ENCODE data around the gene RSPH6A. TPM values are rescaled to one million over a fixed set of nuclear protein-coding genes. Genes with fewer than 3 reads are reported as not detected.
A peak's percentile ranks its signal among the peaks of the same experiment; 100 is the strongest.

The RSPH6A gene
- total and polyA plus RNA-seq, 2 of the 13 experiments (the other 11 are each of a cell fraction or from before 2014, with no cell fraction given), result 0.07 TPM; not detected in 1

- Histone ChIP-seq H3K79me2 (ENCODE audit: insufficient read depth, low read length) (no peaks in the 10 kb centered on the region), H3K4me2 (ENCODE audit: low read depth, low read length) (no peak overlapping the region), H3K9me3 (ENCODE audit: low read length) (no peaks in the 10 kb centered on the region), H3K4me1 (ENCODE audit: insufficient read depth, low read length) (no peaks in the 10 kb centered on the region), H4K20me1 (ENCODE audit: insufficient read depth, low read length) (no peaks in the 10 kb centered on the region), H3K27me3 (ENCODE audit: control insufficient read depth in 1 of 2, insufficient read depth in 2 of 2, low read length in 2 of 2) (no peaks in the 10 kb centered on the region), H3K4me3 (replicated peaks in 1 of 3; ENCODE audit: insufficient read depth in 1 of 3, low read depth in 2 of 3, low read length in 3 of 3) (no peak overlapping the region), H3K27ac (ENCODE audit: extremely low read length, insufficient read depth, low read length) (no peak overlapping the region), H3K9ac (ENCODE audit: insufficient read depth, low read depth, low read length) (no peak overlapping the region), H3K36me3 (replicated peaks in 1 of 2; ENCODE audit: control insufficient read depth in 1 of 2, insufficient read depth in 2 of 2, low read length in 2 of 2) (peaks cover 23 to 72% of the 10 kb centered on the region in 2 experiments), H2AFZ (ENCODE audit: low read length) (no peak overlapping the region)
- no peak for TF ChIP-seq ZNF567 (CRISPR knock-in tag; IDR thresholded peaks at IDR 0.05; ENCODE audit: borderline replicate concordance)
- TF ChIP-seq, protein P1, sequence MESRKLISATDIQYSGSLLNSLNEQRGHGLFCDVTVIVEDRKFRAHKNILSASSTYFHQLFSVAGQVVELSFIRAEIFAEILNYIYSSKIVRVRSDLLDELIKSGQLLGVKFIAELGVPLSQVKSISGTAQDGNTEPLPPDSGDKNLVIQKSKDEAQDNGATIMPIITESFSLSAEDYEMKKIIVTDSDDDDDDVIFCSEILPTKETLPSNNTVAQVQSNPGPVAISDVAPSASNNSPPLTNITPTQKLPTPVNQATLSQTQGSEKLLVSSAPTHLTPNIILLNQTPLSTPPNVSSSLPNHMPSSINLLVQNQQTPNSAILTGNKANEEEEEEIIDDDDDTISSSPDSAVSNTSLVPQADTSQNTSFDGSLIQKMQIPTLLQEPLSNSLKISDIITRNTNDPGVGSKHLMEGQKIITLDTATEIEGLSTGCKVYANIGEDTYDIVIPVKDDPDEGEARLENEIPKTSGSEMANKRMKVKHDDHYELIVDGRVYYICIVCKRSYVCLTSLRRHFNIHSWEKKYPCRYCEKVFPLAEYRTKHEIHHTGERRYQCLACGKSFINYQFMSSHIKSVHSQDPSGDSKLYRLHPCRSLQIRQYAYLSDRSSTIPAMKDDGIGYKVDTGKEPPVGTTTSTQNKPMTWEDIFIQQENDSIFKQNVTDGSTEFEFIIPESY (CRISPR knock-in tag; IDR thresholded peaks at IDR 0.05), result peak; percentile 73
- no TSS peak for BruUV-seq (replicated peaks)
- in situ Hi-C loops (cut with HindIII; ENCODE audit: extremely low pct_ligation_motif_present, low pct_unique_long_range_greater_than_20kb) (no loop called here), intact Hi-C loops (cut with micrococcal nuclease; ENCODE audit: unreplicated experiment) (no loop called here)
- DNase-seq (ENCODE audit: low spot score), result no peak
- WGBS (ENCODE audit: low lambda C conversion rate), result 99% methylated on average over 10 of the region's 14 CpGs
- ChIA-PET POLR2A (no interaction called here), CTCF (ENCODE audit: low intra/inter-chr PET ratio, low total read pairs) (no interaction called here)
- no peak for ATAC-seq
- FAIRE-seq, result no peak
These were observed 27.1 kb upstream of the RSPH6A start for GRCh38 chr19:45842198-45842597.

GRCh38 chr19:45834970-45835369 is 19.9 kb upstream of the RSPH6A start:
- no peak for DNase-seq (ENCODE audit: low spot score)
- Histone ChIP-seq H3K4me3 (replicated peaks in 1 of 3; ENCODE audit: insufficient read depth in 1 of 3, low read depth in 2 of 3, low read length in 3 of 3) (no peak overlapping the region), H3K9ac (ENCODE audit: insufficient read depth, low read depth, low read length) (no peak overlapping the region), H3K4me2 (ENCODE audit: low read depth, low read length) (no peak overlapping the region), H3K4me1 (ENCODE audit: insufficient read depth, low read length) (no peaks in the 10 kb centered on the region), H3K79me2 (ENCODE audit: insufficient read depth, low read length) (no peaks in the 10 kb centered on the region), H3K27ac (ENCODE audit: extremely low read length, insufficient read depth, low read length) (no peak overlapping the region), H2AFZ (ENCODE audit: low read length) (no peak overlapping the region), H4K20me1 (ENCODE audit: insufficient read depth, low read length) (no peaks in the 10 kb centered on the region), H3K9me3 (ENCODE audit: low read length) (no peaks in the 10 kb centered on the region), H3K27me3 (ENCODE audit: control insufficient read depth in 1 of 2, insufficient read depth in 2 of 2, low read length in 2 of 2) (no peaks in the 10 kb centered on the region), H3K36me3 (replicated peaks in 1 of 2; ENCODE audit: control insufficient read depth in 1 of 2, insufficient read depth in 2 of 2, low read length in 2 of 2) (peaks cover 36 to 61% of the 10 kb centered on the region in 2 experiments)
- WGBS (ENCODE audit: low lambda C conversion rate), result 82% methylated on average over 2 of the region's 7 CpGs
- ChIA-PET POLR2A (interaction anchor here (0.7 kb wide), 1 partner anchor 25 kb away, joined by 5 read pairs; no protein-coding TSS in a partner anchor), CTCF (ENCODE audit: low intra/inter-chr PET ratio, low total read pairs) (no interaction called here)
- FAIRE-seq, result no peak
- intact Hi-C loops (cut with micrococcal nuclease; ENCODE audit: unreplicated experiment), result no loop called here
- no TSS peak for BruUV-seq (replicated peaks)
- no peak for ATAC-seq
- in situ Hi-C loops (cut with HindIII; ENCODE audit: extremely low pct_ligation_motif_present, low pct_unique_long_range_greater_than_20kb), result no loop called here
- TF ChIP-seq ZNF607 (CRISPR knock-in tag; IDR thresholded peaks at IDR 0.05; ENCODE audit: borderline replicate concordance) (no peak), ADNP (CRISPR knock-in tag; IDR thresholded peaks at IDR 0.05) (no peak), TEAD2 (CRISPR knock-in tag; IDR thresholded peaks at IDR 0.05) (no peak), SNAPC4 (CRISPR knock-in tag; IDR thresholded peaks at IDR 0.05) (no peak), ZNF17 (CRISPR knock-in tag; IDR thresholded peaks at IDR 0.05) (no peak), POGZ (CRISPR knock-in tag; IDR thresholded peaks at IDR 0.05) (no peak), SIN3B (IDR thresholded peaks at IDR 0.05; ENCODE audit: low read length) (no peak), SP4 (CRISPR knock-in tag; IDR thresholded peaks at IDR 0.05) (no peak), ZNF138 (CRISPR knock-in tag; IDR thresholded peaks at IDR 0.05; ENCODE audit: low read depth) (no peak)
- TF ChIP-seq, protein P2, sequence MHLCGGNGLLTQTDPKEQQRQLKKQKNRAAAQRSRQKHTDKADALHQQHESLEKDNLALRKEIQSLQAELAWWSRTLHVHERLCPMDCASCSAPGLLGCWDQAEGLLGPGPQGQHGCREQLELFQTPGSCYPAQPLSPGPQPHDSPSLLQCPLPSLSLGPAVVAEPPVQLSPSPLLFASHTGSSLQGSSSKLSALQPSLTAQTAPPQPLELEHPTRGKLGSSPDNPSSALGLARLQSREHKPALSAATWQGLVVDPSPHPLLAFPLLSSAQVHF (CRISPR knock-in tag; IDR thresholded peaks at IDR 0.05), result no peak

All from HepG2 (cell line).